NCI-H526 (cell line): ENCODE measurements around the gene R3HDM4.

Source experiments
- DNase-seq, 2 experiments: peaks; one replicate each; lab custom pipeline; 2025; lab: John Stamatoyannopoulos, UW

Gene R3HDM4

GRCh38 chr19:875265-875879 lies 37.6 kb downstream of the R3HDM4 start:
- DNase-seq, result no peak

- no peak for DNase-seq
Observed at GRCh38 chr19:873561-874041, 39.4 kb downstream of the R3HDM4 start.

- no peak for DNase-seq
Observed at GRCh38 chr19:873084-873483, 39.9 kb downstream of the R3HDM4 start.

GRCh38 chr19:872266-872951 lies 40.6 kb downstream of the R3HDM4 start:
- DNase-seq, result peak in 1 of 2 experiments; percentile 31

- DNase-seq, result no peak
Observed at GRCh38 chr19:871446-872265, 41.4 kb downstream of the R3HDM4 start.

GRCh38 chr19:870963-871401 lies 42.0 kb downstream of the R3HDM4 start:
- DNase-seq, result no peak

GRCh38 chr19:870314-870713 lies 42.7 kb downstream of the R3HDM4 start:
- no peak for DNase-seq

- no peak for DNase-seq
Observed at GRCh38 chr19:869245-870177, 43.5 kb downstream of the R3HDM4 start.

- DNase-seq, result no peak
Observed at GRCh38 chr19:868458-869244, 44.4 kb downstream of the R3HDM4 start.

- DNase-seq, result no peak
Observed at GRCh38 chr19:867855-868457, 45.1 kb downstream of the R3HDM4 start.

- no peak for DNase-seq
Observed at GRCh38 chr19:867301-867793, 45.7 kb downstream of the R3HDM4 start.

- DNase-seq, result no peak
Observed at GRCh38 chr19:866769-867300, 46.2 kb downstream of the R3HDM4 start.

- DNase-seq, result no peak
Observed at GRCh38 chr19:863315-863620, 49.8 kb downstream of the R3HDM4 start.

- DNase-seq, result peak in 1 of 2 experiments; percentile 79
Observed at GRCh38 chr19:862581-863314, 50.3 kb downstream of the R3HDM4 start.

- DNase-seq, result peak; percentile 48 to 86
Observed at GRCh38 chr19:861756-862580, 51.1 kb downstream of the R3HDM4 start.

- no peak for DNase-seq
Observed at GRCh38 chr19:861141-861755, 51.8 kb downstream of the R3HDM4 start.

GRCh38 chr19:858868-859843 lies 53.9 kb downstream of the R3HDM4 start, which contains the start of gene CFD:
TSS of gene CFD (plus strand) at chr19:859664. CDS start at chr19:859690, 26 bp downstream.
- no peak for DNase-seq
